Common myeloid progenitor, CD34-positive (primary cell): ENCODE data around the gene RORC.

Experiments
- CTCF ChIA-PET: fragments of 350-600 bp; sonication (Branson Sonifier 250); formaldehyde crosslinking; loops from one replicate; lab custom pipeline; 2021; ENCODE audit warnings: antibody characterized with exemption; lab: Charles Lee
- POLR2A ChIA-PET: fragments of 350-600 bp; sonication (Branson Sonifier 250); formaldehyde crosslinking; loops from one replicate; lab custom pipeline; 2021; ENCODE audit warnings: antibody characterized with exemption; lab: Charles Lee
- DNase-seq, 3 donors: peaks; one replicate each; pipeline versions ENCODE4 v3.0.0 to v3.0.0-alpha.2; 2013
- H3K27ac ChIP-seq, 2 experiments: 1 replicate in 1 of 2; 2 replicates in 1 of 2; pipeline ENCODE4 v1.7.0; 2013; ENCODE audit warnings: inconsistent platforms in 2 of 2, low read length in 2 of 2, mild to moderate bottlenecking in 2 of 2, low read depth in 1 of 2, moderate library complexity in 1 of 2; ENCODE audit not compliant: severe bottlenecking in 2 of 2, insufficient read depth in 1 of 2, poor library complexity in 1 of 2
- H3K27me3 ChIP-seq, 5 experiments: replicated peaks in 2 of 5; 1 replicate in 3 of 5; 2 replicates in 2 of 5; pipeline versions ENCODE4 v1.6.1 to v1.7.0; 2013; ENCODE audit warnings: low read length in 4 of 5, mild to moderate bottlenecking in 2 of 5, moderate library complexity in 2 of 5, inconsistent platforms in 1 of 5; ENCODE audit not compliant: insufficient read depth in 5 of 5, control insufficient read depth in 4 of 5
- H3K36me3 ChIP-seq, 4 experiments: 1 replicate in 2 of 4; 2 replicates in 2 of 4; pipeline versions ENCODE4 v1.6.1 to v1.7.0; 2013; ENCODE audit warnings: low read length in 3 of 4, control low read depth in 1 of 4, mild to moderate bottlenecking in 1 of 4; ENCODE audit not compliant: control insufficient read depth in 4 of 4, insufficient read depth in 4 of 4
- H3K4me1 ChIP-seq, 4 experiments: 1 replicate in 3 of 4; 2 replicates in 1 of 4; pipeline versions ENCODE4 v1.6.1 to v1.7.1; 2013; ENCODE audit warnings: low read length in 3 of 4, mild to moderate bottlenecking in 3 of 4, control low read depth in 1 of 4, inconsistent platforms in 1 of 4, moderate library complexity in 1 of 4; ENCODE audit not compliant: control insufficient read depth in 4 of 4, insufficient read depth in 4 of 4; ENCODE audit errors: control extremely low read depth in 1 of 4
- H3K4me3 ChIP-seq, 7 experiments: 1 replicate in 4 of 7; 2 replicates in 3 of 7; pipeline versions ENCODE4 v1.5.1 to v1.7.0; 2013; ENCODE audit warnings: mild to moderate bottlenecking in 7 of 7, low read length in 6 of 7, moderate library complexity in 6 of 7, inconsistent platforms in 2 of 7, low read depth in 2 of 7, control low read depth in 1 of 7; ENCODE audit not compliant: insufficient read depth in 4 of 7, control insufficient read depth in 1 of 7; ENCODE audit errors: extremely low read depth in 1 of 7
- H3K9me3 ChIP-seq, 5 experiments: 1 replicate in 4 of 5; 2 replicates in 1 of 5; pipeline versions ENCODE4 v1.6.1 to v1.7.1; 2013; ENCODE audit warnings: low read length in 4 of 5, mild to moderate bottlenecking in 2 of 5, inconsistent platforms in 1 of 5, low read depth in 1 of 5, moderate library complexity in 1 of 5; ENCODE audit not compliant: control insufficient read depth in 4 of 5, insufficient read depth in 2 of 5; ENCODE audit errors: control extremely low read depth in 1 of 5
- WGBS: methylation state at CpG from one replicate; pipeline ENCODE4 v1.1.5; 2013; ENCODE audit not compliant: insufficient coverage; 5-methylcytosine and 5-hydroxymethylcytosine counted together

RORC gene

DNA sequence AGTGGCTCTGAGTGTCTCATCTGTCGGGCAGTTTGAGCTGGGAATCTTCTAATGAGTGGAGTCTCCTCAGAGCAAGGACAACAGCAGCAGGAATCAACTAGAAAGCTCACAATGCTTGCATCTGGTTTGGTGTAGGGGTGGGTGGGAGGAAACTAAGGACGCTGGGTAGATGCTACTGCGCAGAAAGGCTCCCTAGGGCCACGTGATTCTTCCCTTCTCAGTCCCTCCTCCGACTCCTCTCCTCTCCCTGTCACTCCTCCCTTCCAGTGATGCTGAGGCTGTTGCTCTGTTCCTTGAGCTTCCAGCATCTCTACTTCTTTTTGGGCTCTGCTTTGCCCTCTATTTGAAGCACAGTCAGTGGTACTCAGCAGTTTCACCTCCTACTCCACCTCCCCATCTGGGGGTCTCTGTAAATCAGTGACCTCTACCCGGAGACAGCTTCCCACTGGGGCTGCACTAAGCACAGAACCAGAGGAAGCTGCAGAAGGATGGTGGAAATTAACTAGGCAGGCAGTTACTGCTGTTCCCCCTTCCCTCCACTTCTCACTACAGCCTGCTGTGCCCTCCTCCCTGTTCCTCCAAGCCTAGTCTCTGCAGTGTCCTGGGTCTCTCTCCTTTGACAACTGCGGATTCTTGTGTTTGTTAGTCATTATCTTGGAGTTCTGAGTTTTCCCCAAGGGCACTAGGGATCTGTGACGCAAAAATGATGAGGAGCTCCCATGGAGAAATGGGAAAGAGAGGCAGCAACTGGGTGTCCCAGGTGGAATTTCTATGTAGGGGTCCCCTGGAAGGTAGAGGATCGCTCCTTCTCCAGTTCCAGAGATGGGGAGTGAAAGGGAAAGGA lies 32.2 kb downstream of the RORC start:
- ChIA-PET POLR2A (no interaction called here), CTCF (interaction anchor here (0.8 to 2.0 kb wide), 4 partner anchors 11 to 59 kb away, joined by 3 to 5 read pairs (median 4); no protein-coding TSS in a partner anchor)
- no peaks in the 10 kb centered on the region for H3K9me3 ChIP-seq
- no peak overlapping the region for H3K4me3 ChIP-seq
- no peak overlapping the region for H3K27ac ChIP-seq
- H3K27me3 ChIP-seq: peaks cover 0 to 3% (median 2%) of the 10 kb centered on the region in 5 experiments
- H3K4me1 ChIP-seq: peaks cover 0 to 9% (median 8%) of the 10 kb centered on the region in 4 experiments
- H3K36me3 ChIP-seq: peaks cover 0 to 3% (median 0%) of the 10 kb centered on the region in 4 experiments
- WGBS: 88% methylated on average over 9 of the region's 9 CpGs
- DNase-seq: no peak

GRCh38 chr1:151798571-151798970 lies 33.0 kb downstream of the RORC start:
- H3K4me3 ChIP-seq: no peak overlapping the region
- 97% methylated on average over 4 of the region's 5 CpGs for WGBS
- H3K9me3 ChIP-seq: no peaks in the 10 kb centered on the region
- ChIA-PET POLR2A (interaction anchor here (0.6 kb wide), 1 partner anchor 32 kb away, joined by 3 read pairs; no protein-coding TSS in a partner anchor), CTCF (interaction anchor here (0.5 to 2.0 kb wide), 5 partner anchors 10 to 60 kb away, joined by 3 to 5 read pairs (median 4); no protein-coding TSS in a partner anchor)
- H3K27ac ChIP-seq: no peak overlapping the region
- peaks cover 0 to 9% (median 8%) of the 10 kb centered on the region in 4 experiments for H3K4me1 ChIP-seq
- peaks cover 0 to 3% (median 0%) of the 10 kb centered on the region in 4 experiments for H3K36me3 ChIP-seq
- no peaks in the 10 kb centered on the region for H3K27me3 ChIP-seq
- DNase-seq: no peak

- POLR2A ChIA-PET: interaction anchor here (0.6 to 1.6 kb wide), 3 partner anchors 25 to 118 kb away, joined by 3 to 4 read pairs (median 3); partner anchors contain the start of genes MRPL9 and THEM4
- peak in 1 of 3 donors; percentile 15 for DNase-seq
- H3K27ac ChIP-seq: peak overlapping the region in 1 of 2 experiments; percentile 45
- H3K9me3 ChIP-seq: no peaks in the 10 kb centered on the region
- H3K4me1 ChIP-seq: peaks cover 6 to 17% (median 12%) of the 10 kb centered on the region in 4 experiments
- under 1% methylated on average over 38 of the region's 52 CpGs for WGBS
- H3K36me3 ChIP-seq: no peaks in the 10 kb centered on the region
- no peaks in the 10 kb centered on the region for H3K27me3 ChIP-seq
- peak overlapping the region; percentile 59 to 83 (median 75) for H3K4me3 ChIP-seq
- CTCF ChIA-PET: interaction anchor here (1.0 to 2.0 kb wide), 3 partner anchors 11 to 43 kb away, joined by 3 to 5 read pairs (median 4); no protein-coding TSS in a partner anchor
These were observed 40.5 kb downstream of the RORC start for GRCh38 chr1:151790940-151791651.

- peak within 1 kb of the TSS in 1 of 2 experiments; percentile 45 for H3K27ac ChIP-seq
- no peaks in the 10 kb centered on the region for H3K36me3 ChIP-seq
- peak; percentile 100 for DNase-seq
- H3K9me3 ChIP-seq: no peaks in the 10 kb centered on the region
- peak within 1 kb of the TSS; percentile 59 to 83 (median 75) for H3K4me3 ChIP-seq
- WGBS: 0% methylated on average over 42 of the region's 58 CpGs
- peaks cover 6 to 17% (median 12%) of the 10 kb centered on the region in 4 experiments for H3K4me1 ChIP-seq
- CTCF ChIA-PET: interaction anchor here (0.9 to 2.0 kb wide), 9 partner anchors 11 to 107 kb away, joined by 3 to 8 read pairs (median 4); partner anchors contain the start of gene MRPL9
- H3K27me3 ChIP-seq: no peaks in the 10 kb centered on the region
- POLR2A ChIA-PET: interaction anchor here (0.6 to 1.6 kb wide), 4 partner anchors 12 to 119 kb away, joined by 3 to 4 read pairs (median 3); partner anchors contain the start of genes MRPL9 and THEM4
These were observed 41.3 kb downstream of the RORC start, which contains the start of gene TDRKH for GRCh38 chr1:151790071-151790939. TDRKH (minus strand) TSS chr1:151790500; CDS start chr1:151783022, 7,478 bp downstream.

GRCh38 chr1:151787689-151788088 lies 43.9 kb downstream of the RORC start:
- 100% methylated on average over 1 of the region's 3 CpGs for WGBS
- Histone ChIP-seq H3K27me3 (no peaks in the 10 kb centered on the region), H3K4me1 (peaks cover 6 to 17% (median 12%) of the 10 kb centered on the region in 4 experiments), H3K9me3 (no peaks in the 10 kb centered on the region), H3K27ac (no peak overlapping the region), H3K36me3 (no peaks in the 10 kb centered on the region), H3K4me3 (no peak overlapping the region)
- DNase-seq: no peak
- ChIA-PET POLR2A (no interaction called here), CTCF (interaction anchor here (0.8 to 1.2 kb wide), 4 partner anchors 9 to 432 kb away, joined by 3 to 4 read pairs (median 4); no protein-coding TSS in a partner anchor)

GRCh38 chr1:151783796-151784195 lies 47.8 kb downstream of the RORC start:
- no peak for DNase-seq
- H3K36me3 ChIP-seq: peaks cover 0 to 6% (median 3%) of the 10 kb centered on the region in 4 experiments
- CTCF ChIA-PET: interaction anchor here (0.9 kb wide), 1 partner anchor 150 kb away, joined by 3 read pairs; no protein-coding TSS in a partner anchor
- H3K4me3 ChIP-seq: no peak overlapping the region
- POLR2A ChIA-PET: no interaction called here
- no peaks in the 10 kb centered on the region for H3K27me3 ChIP-seq
- no peak overlapping the region for H3K27ac ChIP-seq
- H3K9me3 ChIP-seq: no peaks in the 10 kb centered on the region
- 73% methylated on average over 2 of the region's 2 CpGs for WGBS
- H3K4me1 ChIP-seq: no peaks in the 10 kb centered on the region
